Stimulated activated CD8-positive, alpha-beta memory T cell treated with anti-CD3 and anti-CD28 coated beads, Interleukin-2, amount 100 ng/mL, for 1 hour (primary cell): Measurements from ENCODE around the gene NDUFA13.

Source experiments
- DNase-seq, 2 donors: peaks; one replicate each; pipeline ENCODE4 v3.0.0-alpha.2; 2020; ENCODE audit warnings: low read depth in 2 of 2

Gene NDUFA13

DNA sequence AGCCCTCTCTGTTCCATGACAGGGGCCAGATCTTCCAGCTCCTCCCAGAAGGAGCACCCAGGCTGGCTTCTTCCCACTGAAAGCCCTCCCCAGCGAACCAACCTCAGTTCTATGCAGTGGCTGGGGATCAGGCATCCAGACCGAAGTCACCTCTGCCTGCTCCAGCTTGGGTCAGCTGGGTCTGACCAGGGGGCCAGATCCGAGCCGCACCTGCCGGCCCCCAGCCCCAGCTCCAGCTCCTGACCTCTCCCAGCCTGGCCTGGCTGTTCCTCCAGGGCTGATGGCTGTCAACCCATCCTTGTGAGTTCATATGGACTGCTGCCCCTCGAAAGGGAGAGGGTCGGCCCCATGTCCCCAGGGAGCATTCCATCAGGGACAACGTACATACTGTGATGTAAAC lies 8.7 kb upstream of the NDUFA13 start:
- DNase-seq: no peak

DNA sequence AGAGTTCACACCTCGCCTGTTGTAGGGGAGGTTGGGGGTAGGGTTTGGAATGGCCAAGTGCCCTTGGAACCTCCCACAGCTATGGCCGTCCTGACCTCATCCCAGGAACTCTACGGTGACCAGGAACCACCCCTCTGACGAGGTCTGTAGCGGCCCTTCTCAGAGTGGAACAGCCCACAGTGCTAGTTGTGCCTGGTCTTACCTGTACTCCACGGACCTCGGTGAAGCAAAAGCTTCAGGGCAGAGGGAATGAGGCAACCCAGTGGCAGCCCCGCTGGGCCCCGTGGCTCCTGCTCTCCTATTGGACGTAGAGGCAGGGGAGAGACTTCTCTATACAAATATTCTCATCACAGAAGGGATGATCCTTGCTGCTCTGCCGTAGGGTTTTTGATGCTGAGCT lies 7.8 kb upstream of the NDUFA13 start:
- no peak for DNase-seq

DNA sequence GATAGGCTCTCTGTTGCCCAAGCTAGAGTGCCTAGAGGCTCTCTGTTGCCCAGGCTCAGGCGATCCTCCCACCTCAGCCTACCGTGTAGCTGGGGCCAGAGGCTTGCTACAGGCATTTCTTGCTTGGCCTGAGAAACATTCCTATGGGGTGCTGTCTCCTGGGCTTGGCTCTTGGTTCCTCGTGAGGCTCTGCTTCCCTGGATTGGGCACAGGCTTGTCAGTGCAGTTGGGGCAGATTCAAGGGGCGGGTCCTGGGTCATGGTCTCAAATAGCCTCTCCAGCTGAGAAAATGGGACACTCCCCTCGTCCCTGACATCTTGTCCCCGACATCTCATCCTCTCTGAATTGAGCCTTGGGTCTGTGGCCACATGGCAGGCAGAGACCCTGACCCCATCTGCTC lies 5.6 kb upstream of the NDUFA13 start:
- DNase-seq: no peak

DNA sequence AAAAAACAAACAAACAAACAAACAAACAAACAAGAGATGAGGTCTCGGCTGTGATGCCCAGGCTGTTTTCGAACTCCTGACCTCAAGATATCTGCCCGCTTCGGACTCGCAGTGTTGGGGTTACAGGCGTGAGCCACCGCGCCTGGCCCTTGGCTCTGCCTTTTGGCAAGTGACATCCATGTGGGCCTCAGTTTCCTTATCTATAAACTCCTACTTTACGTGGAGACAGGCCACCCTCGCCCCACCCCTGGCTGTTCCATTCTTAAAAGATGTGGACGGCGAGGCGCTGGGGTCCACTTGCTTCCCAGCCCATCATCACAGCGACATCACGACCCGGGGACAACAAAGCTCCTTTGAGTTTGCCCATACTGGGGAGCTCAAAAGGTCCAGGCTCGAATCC lies 2.3 kb upstream of the NDUFA13 start:
- DNase-seq: no peak

DNA sequence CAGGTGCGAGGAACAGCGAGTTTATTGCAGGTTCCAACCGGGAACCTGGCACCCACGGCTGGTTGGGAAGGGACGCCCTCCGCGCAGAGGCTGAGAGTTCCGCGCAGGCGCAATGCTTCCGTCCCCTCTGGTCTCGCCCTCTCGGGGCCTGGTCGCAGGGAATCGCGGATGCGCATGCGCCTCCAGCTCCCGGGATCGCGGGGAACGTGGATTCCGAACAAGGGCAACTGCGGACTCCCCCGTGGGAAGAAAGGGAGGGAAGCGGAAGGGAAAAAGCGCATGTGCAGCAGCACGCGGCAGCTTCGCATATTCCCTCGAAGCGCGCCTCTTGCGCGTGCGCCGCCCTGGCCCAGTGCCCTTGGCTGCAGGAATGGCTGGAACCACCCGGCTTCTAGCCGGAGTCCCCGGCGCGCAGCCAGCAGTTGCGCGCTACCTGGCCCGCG lies 1.8 kb upstream of the NDUFA13 start:
- DNase-seq: no peak

DNA sequence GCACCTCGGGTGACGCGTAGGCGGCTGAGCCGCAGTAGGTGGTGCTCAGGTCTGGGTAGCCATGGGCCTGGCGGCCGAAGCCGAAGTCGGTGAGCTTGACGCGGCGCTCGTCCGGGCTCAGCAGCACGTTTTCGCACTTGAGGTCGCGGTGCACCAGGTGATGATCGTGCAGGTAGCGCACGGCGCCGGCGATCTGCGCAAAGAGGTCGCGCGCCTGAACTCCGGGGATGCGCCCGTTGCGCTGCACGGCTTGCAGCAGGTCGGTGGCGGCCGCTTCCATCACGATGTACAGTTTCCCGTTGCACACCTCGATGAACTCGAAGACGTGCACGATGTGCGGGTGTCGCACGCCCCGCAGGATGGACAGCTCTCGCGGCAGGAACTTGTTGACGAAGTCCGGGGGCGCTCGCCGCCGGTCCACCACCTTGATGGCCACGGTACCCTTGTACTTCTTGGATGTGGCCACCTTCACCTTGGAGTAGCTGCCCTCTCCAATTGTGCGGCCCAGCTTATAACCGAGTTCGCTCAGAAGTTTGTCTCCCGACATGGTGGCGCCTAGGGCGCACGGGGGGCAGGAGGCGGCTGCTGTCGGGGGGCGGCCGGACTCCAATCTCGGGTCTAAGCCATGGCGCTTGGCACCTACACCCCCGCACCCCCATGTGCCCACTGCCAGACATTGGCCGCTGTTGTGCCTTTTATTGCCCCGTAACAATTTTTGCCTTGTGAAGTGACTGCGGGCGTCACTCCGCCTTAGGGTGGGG lies 964 bp upstream of the NDUFA13 start, which contains the start of gene TSSK6:
Gene TSSK6, minus strand, starts transcription at position 668 of the 761 bp plus-strand sequence. Its CDS starts 121 bp downstream, at position 547.
- no peak for DNase-seq

DNA sequence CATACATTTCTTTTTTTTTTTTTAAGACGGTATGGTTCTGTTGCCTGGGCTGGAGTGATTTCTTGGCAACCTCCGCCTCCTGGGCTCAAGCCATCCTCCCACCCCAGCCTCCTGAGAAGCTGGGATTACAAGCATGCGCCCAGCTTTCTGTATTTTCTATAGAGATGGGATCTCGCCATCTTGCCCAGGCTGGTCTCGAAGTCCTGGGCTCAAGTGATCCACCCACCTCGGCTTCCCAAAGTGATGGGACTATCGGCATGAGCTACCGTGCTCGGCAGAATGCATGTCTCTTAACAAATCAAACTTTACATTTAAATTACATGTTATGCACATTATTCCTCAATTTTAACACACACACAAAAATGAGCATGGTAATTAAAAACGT lies 1.2 kb downstream of the NDUFA13 start:
- no peak for DNase-seq

DNA sequence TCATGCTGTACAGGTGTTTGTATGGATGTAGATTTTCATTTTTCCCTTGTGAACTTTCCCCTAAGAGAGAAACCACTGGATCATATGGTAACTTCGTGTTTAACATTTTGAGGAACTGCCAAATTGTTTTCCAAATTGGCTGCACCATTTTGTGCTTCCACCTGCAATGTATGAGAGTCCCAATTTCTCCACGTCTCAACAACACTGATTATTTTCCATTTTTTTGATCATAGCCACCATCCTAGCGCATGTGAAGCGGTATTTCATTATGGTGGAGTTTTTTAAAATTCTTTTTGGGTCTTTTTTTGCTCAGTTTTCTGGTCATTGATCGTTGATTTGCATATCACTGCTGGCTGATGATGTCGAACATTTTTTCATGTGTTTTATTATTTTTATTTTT lies 5.0 kb downstream of the NDUFA13 start:
- DNase-seq: no peak

DNA sequence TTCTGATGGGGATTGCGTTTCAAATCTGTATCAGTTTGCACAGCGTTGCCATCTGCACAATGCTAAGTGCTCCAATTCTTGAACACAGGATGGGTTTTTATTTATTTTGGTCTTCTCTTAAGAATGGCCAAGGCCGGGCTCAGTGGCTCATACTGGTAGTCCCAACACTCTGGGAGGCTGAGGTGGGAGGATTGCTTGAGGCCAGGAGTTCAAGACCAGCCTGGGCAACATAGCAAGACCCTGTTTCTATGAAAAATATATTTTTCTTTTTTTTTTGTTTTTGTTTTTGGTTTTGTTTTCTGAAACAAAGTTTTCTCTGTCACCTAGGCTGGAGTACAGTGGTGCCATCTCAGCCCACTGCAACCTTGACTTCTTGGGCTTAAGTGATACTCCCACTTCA lies 7.2 kb downstream of the NDUFA13 start:
- no peak for DNase-seq

DNA sequence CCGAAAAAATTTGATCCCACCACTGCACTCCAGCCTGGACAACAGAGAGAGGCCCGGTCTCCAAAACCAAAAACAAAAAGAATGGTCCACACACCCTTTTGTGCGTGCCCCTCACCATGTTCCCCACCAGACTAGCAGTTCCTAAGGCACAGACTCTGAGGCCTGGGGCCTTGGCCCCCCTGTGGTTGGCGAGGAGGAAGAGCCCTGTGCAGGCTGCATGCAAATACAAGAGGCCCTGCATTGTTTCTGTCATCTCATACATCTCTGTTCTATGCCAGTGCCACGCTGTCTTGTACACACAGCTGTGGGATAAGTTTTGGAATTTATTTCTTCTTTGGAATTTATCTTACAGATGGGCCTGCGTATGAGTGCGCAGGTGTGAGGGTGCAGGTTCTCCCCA lies 8.0 kb downstream of the NDUFA13 start:
- no peak for DNase-seq

DNA sequence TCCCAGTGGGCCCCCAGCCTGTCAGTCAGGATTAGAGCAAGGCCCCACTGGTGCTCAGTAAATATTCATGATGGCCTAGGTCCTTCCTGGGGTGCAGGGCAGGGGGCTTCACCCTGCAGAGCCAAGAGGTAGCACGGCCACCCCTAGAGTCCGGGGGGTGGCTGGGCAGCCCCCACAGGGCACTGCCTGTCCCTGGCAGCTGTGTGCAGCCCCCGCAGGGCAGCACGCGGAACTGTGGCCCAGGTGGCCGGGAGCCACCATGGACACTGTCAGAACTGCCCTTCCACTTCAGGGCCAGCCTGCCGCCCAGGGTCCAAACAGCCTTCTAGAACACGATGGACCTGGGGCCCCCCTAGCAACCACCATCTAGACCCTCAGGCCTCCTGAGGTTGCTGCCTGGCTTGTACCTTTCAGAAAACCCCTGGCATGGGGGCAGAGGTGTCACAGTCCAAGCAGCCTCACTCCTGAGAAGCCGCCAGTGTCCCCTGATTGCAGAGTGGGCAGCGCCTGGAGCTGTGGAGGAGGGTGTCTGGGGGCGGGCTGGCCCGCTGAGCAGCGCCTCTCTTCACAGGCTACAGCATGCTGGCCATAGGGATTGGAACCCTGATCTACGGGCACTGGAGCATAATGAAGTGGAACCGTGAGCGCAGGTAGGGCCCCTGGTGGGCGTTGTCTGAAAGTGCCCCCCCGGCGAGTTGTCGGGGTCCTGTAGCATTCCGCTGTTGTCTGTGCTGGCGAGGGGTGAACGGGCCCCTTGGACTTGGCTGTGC lies 9.8 kb downstream of the NDUFA13 start:
- DNase-seq: no peak

DNA sequence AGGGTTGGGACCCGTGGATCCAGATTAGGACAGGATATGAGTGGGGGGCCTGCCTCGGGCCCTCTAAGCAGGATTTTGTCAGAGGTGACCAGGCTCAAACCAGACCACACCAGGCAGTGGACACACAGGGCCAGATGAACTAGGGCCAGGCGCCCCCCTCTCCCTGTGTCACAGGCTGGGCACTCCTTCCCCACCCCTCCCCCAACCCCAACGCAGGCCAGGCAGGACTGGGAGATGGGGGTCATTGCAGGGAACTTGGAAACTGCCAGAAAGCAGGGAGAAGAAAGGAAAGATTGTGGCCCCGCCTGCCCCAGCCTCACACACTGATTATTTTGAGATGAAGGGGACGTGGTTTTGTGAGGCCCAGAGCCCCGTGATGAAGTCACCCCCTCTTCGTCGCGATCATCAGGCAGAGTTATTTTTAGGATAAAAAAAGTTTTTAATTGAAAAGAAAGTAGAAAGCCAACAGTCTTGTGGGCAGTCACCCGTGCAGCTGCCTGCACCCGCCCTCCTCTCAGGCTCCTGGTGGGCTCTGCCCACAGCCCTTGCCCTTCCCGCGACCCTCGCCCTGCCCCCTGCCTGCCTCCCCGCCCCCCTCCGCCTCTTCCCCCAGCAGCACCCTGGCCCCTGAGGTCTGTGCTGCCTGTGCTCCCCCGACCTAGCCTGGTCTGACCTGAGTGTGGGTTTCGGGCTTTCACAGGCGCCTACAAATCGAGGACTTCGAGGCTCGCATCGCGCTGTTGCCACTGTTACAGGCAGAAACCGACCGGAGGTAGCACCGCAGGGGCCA lies 10.8 kb downstream of the NDUFA13 start:
- no peak for DNase-seq

DNA sequence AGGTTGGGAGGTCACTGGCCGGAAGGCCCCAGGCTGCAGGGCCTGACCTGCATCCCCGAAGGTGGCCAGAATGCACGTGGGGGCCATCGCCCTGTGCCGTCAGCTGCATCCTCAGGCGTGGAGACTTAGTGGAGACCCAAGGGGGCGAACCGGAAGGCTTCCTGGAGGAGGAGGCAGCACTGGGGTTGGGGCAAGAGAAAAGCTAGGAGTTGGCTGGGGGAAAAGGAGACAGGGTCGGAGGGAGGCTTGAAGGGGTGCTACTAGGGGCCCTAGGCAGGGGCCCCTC lies 11.3 kb downstream of the NDUFA13 start:
- DNase-seq: no peak

DNA sequence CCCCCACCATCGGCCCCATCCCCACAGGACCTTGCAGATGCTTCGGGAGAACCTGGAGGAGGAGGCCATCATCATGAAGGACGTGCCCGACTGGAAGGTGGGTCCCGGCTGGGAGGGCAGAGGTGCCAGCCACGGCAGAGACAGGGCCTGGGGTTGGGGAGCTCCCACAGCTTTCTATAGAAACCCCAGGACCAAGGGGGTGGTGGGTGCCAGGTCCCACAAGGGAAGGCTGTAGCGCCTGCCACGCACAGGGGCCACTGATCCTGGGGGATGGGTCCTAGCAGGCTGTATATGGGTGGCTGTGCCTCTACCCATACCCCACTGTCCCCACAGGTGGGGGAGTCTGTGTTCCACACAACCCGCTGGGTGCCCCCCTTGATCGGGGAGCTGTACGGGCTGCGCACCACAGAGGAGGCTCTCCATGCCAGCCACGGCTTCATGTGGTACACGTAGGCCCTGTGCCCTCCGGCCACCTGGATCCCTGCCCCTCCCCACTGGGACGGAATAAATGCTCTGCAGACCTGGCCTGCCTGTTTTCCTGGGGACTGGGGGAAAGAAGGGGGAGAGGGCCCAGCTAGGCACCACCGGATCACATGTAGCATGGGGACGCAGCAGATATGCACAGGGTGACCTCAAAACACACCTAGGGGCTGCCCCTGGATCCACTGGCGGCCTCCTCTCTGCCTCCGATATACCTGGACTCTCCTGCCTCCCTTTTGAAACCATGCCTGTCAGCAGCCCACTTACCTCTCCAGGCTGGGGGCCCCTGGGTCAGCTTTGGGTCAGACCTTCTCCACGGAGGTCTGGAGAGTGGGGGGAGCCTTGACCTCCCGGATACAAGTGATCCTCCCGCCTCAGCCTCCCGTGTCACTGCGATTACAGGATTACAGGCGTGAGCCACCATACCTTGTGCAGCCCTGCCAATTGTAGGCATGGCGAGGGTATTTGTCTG lies 11.9 kb downstream of the NDUFA13 start:
- DNase-seq: no peak

DNA sequence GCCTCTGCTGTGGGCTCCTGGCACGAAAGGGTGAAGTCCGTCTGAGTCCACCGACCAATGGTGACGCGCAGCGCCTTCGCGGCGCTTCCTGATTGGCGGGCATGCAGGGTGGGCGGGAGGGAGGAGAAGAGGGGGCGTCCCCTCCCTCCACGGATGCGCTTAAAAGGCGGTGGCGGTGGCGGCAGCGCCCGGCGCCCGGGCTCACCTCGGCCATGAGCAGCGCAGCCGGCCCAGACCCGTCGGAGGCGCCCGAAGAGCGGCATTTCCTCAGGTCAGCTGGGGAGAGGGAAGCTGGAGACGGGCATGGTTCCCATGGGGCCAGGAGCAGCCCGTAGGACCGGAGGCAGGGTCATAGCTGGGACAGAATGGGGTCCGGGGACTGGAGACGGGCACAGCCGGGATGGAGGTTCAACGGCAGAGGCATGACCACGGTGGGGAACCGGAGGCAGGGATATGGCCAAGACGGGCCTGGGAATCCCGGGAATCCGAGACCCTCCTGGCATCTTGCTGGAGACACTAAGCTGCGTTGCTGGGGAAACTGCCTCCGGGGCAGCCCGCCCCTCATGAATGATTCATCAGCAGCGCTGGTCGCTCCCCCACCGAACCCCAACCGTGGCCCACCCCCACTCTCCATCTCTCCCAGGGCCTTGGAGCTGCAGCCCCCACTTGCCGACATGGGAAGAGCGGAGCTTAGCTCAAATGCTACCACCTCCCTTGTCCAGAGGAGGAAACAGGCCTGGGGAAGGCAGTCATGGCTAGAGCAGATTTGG lies 12.9 kb downstream of the NDUFA13 start, which contains the start of gene YJEFN3:
Gene YJEFN3, plus strand, starts transcription at position 191 of the 770 bp plus-strand sequence. Its CDS starts 22 bp downstream, at position 213.
- DNase-seq: no peak

DNA sequence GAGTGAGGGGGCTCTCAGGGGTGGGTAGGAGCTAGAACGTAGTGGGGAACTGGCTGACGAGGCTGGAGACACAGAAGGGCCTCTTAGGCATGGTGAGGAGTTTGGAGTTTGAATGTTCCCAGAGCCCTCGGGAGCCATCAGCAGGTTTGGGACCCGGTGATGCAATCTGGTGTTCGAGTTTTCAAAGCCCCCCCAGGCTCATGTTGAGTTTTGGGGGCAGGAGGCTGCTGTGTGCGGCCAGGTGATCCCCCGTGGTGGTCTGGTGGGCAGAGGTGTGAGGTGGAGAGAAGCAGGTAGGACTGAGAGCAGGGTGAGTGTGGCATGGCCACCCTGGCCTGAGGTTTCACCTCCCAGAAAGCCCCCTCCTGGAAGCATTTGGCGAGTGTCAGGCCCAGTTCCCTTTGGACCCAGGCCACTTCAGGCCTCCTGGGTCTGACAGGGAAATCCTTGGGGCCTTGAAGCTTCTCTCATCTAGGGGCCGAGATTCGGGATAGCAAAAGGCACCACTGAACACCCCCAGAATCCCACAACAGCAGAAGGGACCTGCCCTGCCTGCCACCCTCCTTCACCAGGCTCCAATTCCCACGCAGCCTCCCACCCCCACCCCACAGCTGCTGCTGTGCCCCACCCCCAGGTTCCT lies 13.9 kb downstream of the NDUFA13 start:
- no peak for DNase-seq

DNA sequence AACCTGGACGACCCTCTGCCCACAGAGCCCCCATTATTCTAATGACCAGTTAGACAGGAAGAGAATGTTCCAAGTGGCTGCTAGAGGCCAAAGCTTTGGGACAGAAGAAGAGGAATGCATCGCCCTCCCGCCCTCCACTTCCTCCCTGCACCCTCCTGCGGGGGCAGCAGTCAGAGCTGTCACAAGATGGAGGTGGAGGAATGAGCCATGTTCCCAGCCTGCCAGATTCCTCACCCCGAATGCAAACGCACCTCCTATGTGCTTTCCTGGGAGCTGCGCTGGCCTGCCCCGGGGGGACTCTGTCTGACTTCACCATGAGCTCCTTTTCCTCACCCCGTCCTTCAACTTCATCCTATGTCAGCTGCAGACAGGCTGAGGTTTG lies 14.4 kb downstream of the NDUFA13 start:
- DNase-seq: no peak

DNA sequence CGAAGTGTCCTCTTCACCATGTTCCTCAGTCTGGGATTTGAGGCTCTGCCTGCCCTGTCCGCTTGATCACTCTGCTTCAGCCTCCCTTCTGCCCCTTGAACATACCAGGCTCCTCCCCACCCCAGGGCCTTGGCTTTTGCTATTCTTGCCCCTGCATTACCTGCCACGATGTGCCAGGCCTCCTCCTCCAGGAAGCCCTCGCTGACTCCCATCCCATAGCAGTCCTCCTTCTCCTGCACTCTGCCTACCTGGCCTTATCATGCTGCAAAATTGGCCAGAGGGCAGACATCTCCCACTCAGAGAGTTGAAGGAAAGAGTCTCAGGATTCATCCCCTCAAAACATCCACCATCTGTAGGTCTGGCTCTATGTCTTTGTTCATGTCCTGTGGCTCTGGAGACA lies 14.9 kb downstream of the NDUFA13 start:
- no peak for DNase-seq

DNA sequence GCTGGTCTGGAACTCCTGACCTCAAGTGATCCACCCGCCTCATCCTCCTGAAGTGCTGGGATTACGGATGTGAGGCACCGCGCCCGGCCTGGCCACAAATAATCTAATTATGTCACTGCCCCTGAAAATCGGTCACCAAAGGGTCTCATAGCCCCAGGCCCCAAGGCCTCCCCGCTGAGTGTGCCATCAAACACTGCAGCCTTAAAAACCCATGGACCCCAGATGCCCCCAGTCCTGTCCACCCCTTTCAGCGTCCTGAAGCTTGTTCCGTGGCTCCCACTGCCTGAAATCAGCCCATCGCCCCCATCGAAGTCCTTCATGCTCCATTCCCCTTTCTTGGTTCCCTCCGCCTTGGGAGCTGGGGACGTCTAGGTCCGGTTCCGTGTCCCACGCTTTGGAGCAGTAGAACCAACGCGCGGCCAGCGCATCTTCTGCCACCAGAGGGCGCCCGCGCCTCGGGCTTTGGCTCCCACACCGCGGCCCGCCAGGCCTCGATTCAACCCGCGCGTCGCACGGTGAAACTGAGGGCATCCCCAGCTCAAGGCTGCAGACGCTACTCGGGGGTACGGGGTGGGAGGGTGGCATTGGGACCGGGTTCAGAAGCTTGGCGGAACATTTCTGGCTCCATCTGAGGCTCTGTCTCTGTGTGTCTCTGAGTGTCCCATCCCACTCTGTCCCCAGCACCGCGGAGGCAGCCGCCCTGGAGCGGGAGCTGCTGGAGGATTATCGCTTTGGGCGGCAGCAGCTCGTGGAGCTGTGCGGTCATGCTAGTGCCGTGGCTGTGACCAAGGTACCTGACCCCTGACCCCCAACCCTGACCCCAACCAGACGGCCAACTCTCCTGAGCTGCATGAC lies 16.2 kb downstream of the NDUFA13 start:
- peak; percentile 77 for DNase-seq
